Sigmoid colon (tissue), 7 donors: ENCODE results near the gene ETV5. TPM values are rescaled to one million over a fixed set of nuclear protein-coding genes. Genes with fewer than 3 reads are reported as not detected.

Source experiments
- DNase-seq: peaks from one replicate; pipeline ENCODE4 v3.0.0-alpha.2; 2019
- H3K27ac ChIP-seq, 4 donors: fragments of 200-600 bp; sonication (generic); one replicate each; pipeline ENCODE4 v1.5.1; 2016 to 2019; ENCODE audit warnings: mild to moderate bottlenecking in 1 of 4
- H3K27me3 ChIP-seq, 3 donors: fragments of 200-600 bp; sonication (generic); one replicate each; pipeline ENCODE4 v1.5.1; 2019; ENCODE audit warnings: mild to moderate bottlenecking in 1 of 3
- H3K36me3 ChIP-seq, 4 donors: fragments of 200-600 bp; sonication (generic); one replicate each; pipeline ENCODE4 v1.5.1; 2016 to 2019
- H3K4me1 ChIP-seq, 4 donors: fragments of 200-600 bp; sonication (generic); one replicate each; pipeline ENCODE4 v1.5.1; 2017 to 2019
- H3K4me3 ChIP-seq, 4 donors: fragments of 200-600 bp; sonication (generic); one replicate each; pipeline ENCODE4 v1.5.1; 2017 to 2019; ENCODE audit warnings: mild to moderate bottlenecking in 2 of 4, moderate library complexity in 1 of 4
- H3K9me3 ChIP-seq, 4 donors: fragments of 200-600 bp in 3 of 4; sonication (generic) in 3 of 4; one replicate each; pipeline versions ENCODE4 v1.5.1 to v1.6.1; 2013 to 2019
- EP300 ChIP-seq, 4 donors: sonication (generic); formaldehyde crosslinking; IDR thresholded peaks; one replicate each; pipeline ENCODE4 v1.6.1; 2017; ENCODE audit warnings: antibody characterized with exemption in 4 of 4
- POLR2A ChIP-seq, 2 donors: fragments of 450-650 bp; IDR thresholded peaks; one replicate each; pipeline ENCODE4 v1.6.1; 2016; ENCODE audit warnings: antibody characterized with exemption in 2 of 2, mild to moderate bottlenecking in 2 of 2, moderate library complexity in 2 of 2
- POLR2AphosphoS5 ChIP-seq, 4 donors: sonication (generic); formaldehyde crosslinking; IDR thresholded peaks; one replicate each; pipeline ENCODE4 v1.6.1; 2017; ENCODE audit warnings: antibody characterized with exemption in 4 of 4
- WGBS, 2 donors: extraction: QIAGEN DNeasy Blood & Tissue Kit; methylation state at CpG; one replicate each; pipeline ENCODE4 v1.1.7; 2013; 5-methylcytosine and 5-hydroxymethylcytosine counted together
- intact Hi-C: fragments of 100-400 bp; cut with DNase I; formaldehyde crosslinking; loops from one replicate; pipeline ENCODE4 v1.15.1; 2023
- polyA plus RNA-seq, 3 donors: library from polyadenylated mRNA; stranded (reverse); fragments of 200-250 nt; gene quantifications; one replicate each; pipeline ENCODE4 v1.2.3, GENCODE V29; 2013
- total RNA-seq, 4 donors: library from RNA; depleted of rRNA; stranded (reverse); fragments of >200 nt; gene quantifications; one replicate each; pipeline ENCODE4 v1.1.0, GENCODE V29; 2016
- TF ChIP-seq, protein P1 (sequence below), 4 experiments: fragments of 450-650 bp in 3 of 4; fragments of 200-600 bp in 1 of 4; IDR thresholded peaks; one replicate each; pipeline ENCODE4 v1.5.1; 2016 to 2019; ENCODE audit warnings: antibody characterized with exemption in 4 of 4, mild to moderate bottlenecking in 3 of 4, moderate library complexity in 2 of 4
- donor health status: healthy with polysubstance abuse.
- donor health status: Bipolar disorder and iron deficiency.
- donor health status: healthy.

The ETV5 gene
- total and polyA plus RNA-seq, 7 donors, result 2.3 to 8.4 (median 6.3) TPM

GRCh38 chr3:186137051-186137685 lies 28.3 kb upstream of the ETV5 start:
- H3K36me3 ChIP-seq, result no peaks in the 10 kb centered on the region
- H3K9me3 ChIP-seq, result no peaks in the 10 kb centered on the region
- WGBS, 2 donors, result 90 to 95% methylated on average over 15 of the region's 15 CpGs
- DNase-seq, result no peak
- H3K27ac ChIP-seq, result no peak overlapping the region
- no peak overlapping the region for H3K4me3 ChIP-seq
- H3K4me1 ChIP-seq, result no peaks in the 10 kb centered on the region
- no peaks in the 10 kb centered on the region for H3K27me3 ChIP-seq
- TF ChIP-seq EP300 (IDR thresholded peaks at IDR 0.05) (no peak), POLR2AphosphoS5 (IDR thresholded peaks at IDR 0.05) (no peak), POLR2A (IDR thresholded peaks at IDR 0.05) (no peak)
- TF ChIP-seq, protein P1, sequence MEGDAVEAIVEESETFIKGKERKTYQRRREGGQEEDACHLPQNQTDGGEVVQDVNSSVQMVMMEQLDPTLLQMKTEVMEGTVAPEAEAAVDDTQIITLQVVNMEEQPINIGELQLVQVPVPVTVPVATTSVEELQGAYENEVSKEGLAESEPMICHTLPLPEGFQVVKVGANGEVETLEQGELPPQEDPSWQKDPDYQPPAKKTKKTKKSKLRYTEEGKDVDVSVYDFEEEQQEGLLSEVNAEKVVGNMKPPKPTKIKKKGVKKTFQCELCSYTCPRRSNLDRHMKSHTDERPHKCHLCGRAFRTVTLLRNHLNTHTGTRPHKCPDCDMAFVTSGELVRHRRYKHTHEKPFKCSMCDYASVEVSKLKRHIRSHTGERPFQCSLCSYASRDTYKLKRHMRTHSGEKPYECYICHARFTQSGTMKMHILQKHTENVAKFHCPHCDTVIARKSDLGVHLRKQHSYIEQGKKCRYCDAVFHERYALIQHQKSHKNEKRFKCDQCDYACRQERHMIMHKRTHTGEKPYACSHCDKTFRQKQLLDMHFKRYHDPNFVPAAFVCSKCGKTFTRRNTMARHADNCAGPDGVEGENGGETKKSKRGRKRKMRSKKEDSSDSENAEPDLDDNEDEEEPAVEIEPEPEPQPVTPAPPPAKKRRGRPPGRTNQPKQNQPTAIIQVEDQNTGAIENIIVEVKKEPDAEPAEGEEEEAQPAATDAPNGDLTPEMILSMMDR (IDR thresholded peaks at IDR 0.05), result no peak
- intact Hi-C loops, result no loop called here

GRCh38 chr3:186133980-186134379 lies 25.1 kb upstream of the ETV5 start:
- DNase-seq, result no peak
- Histone ChIP-seq H3K9me3 (no peaks in the 10 kb centered on the region), H3K27ac (no peak overlapping the region), H3K4me3 (no peak overlapping the region), H3K4me1 (no peaks in the 10 kb centered on the region), H3K36me3 (no peaks in the 10 kb centered on the region), H3K27me3 (no peaks in the 10 kb centered on the region)
- 81 to 85% methylated on average over 5 of the region's 5 CpGs for WGBS, 2 donors
- intact Hi-C loops, result no loop called here
- TF ChIP-seq POLR2AphosphoS5 (IDR thresholded peaks at IDR 0.05), result no peak
- TF ChIP-seq, protein P1 (IDR thresholded peaks at IDR 0.05), result no peak
- no peak for TF ChIP-seq POLR2A (IDR thresholded peaks at IDR 0.05)
- no peak for TF ChIP-seq EP300 (IDR thresholded peaks at IDR 0.05)

- Histone ChIP-seq H3K4me1 (no peaks in the 10 kb centered on the region), H3K27ac (no peak overlapping the region), H3K4me3 (no peak overlapping the region), H3K36me3 (no peaks in the 10 kb centered on the region), H3K9me3 (no peaks in the 10 kb centered on the region), H3K27me3 (no peaks in the 10 kb centered on the region)
- intact Hi-C loops, result no loop called here
- TF ChIP-seq, protein P1 (IDR thresholded peaks at IDR 0.05), result no peak
- TF ChIP-seq POLR2AphosphoS5 (IDR thresholded peaks at IDR 0.05) (no peak), POLR2A (IDR thresholded peaks at IDR 0.05) (no peak), EP300 (IDR thresholded peaks at IDR 0.05) (no peak)
- DNase-seq, result no peak
- WGBS, 2 donors, result 88 to 91% methylated on average over 2 of the region's 2 CpGs
These were observed 23.6 kb upstream of the ETV5 start for GRCh38 chr3:186132487-186132886.

DNA sequence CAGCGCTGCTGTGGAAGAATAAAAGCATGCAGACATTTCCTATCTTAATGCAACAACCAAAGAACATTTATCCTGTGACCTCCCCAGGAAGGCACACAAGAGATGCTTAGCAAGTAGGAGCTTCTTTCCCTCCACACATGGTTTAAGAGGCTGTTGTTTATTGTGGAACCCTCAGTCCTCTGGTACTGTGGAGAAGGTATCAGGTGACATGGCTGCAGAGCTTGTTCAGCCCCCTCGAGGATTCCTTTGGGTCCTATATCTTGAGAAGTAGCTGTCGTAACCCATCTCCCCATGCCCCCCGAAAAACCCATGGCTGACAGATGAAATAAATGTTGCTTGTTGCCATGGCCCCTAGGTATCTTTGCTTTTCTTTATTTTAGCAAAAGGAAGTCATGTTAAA lies 20.3 kb upstream of the ETV5 start:
- H3K27ac ChIP-seq, result no peak overlapping the region
- 85 to 89% methylated on average over 4 of the region's 4 CpGs for WGBS, 2 donors
- H3K4me3 ChIP-seq, result no peak overlapping the region
- no peaks in the 10 kb centered on the region for H3K4me1 ChIP-seq
- no peaks in the 10 kb centered on the region for H3K36me3 ChIP-seq
- H3K27me3 ChIP-seq, result no peaks in the 10 kb centered on the region
- no peaks in the 10 kb centered on the region for H3K9me3 ChIP-seq
- DNase-seq, result no peak
- intact Hi-C loops, result no loop called here
- no peak for TF ChIP-seq POLR2A (IDR thresholded peaks at IDR 0.05)

GRCh38 chr3:186128158-186128557 lies 19.3 kb upstream of the ETV5 start:
- no peak overlapping the region for H3K27ac ChIP-seq
- H3K9me3 ChIP-seq, result no peaks in the 10 kb centered on the region
- H3K4me3 ChIP-seq, result no peak overlapping the region
- intact Hi-C loops, result no loop called here
- 89% methylated on average over 8 of the region's 8 CpGs for WGBS, 2 donors
- no peaks in the 10 kb centered on the region for H3K27me3 ChIP-seq
- no peak for DNase-seq
- TF ChIP-seq EP300 (IDR thresholded peaks at IDR 0.05) (no peak), POLR2A (IDR thresholded peaks at IDR 0.05) (no peak), POLR2AphosphoS5 (IDR thresholded peaks at IDR 0.05) (no peak)
- TF ChIP-seq, protein P1 (IDR thresholded peaks at IDR 0.05), result no peak
- no peaks in the 10 kb centered on the region for H3K36me3 ChIP-seq
- H3K4me1 ChIP-seq, result no peaks in the 10 kb centered on the region
